Testis (tissue), 3 donors: ENCODE data around the gene PFKFB3. TPM values are rescaled to one million over a fixed set of nuclear protein-coding genes. Genes with fewer than 3 reads are reported as not detected.

Experiments used
- DNase-seq: peaks from one replicate; pipeline ENCODE4 v3.0.0-alpha.2; 2019
- H3K27ac ChIP-seq, 2 donors: fragments of 200-600 bp; sonication (generic); one replicate each; pipeline ENCODE4 v1.5.1; 2019
- H3K27me3 ChIP-seq: fragments of 200-600 bp; sonication (generic); one replicate; pipeline ENCODE4 v1.5.1; 2019
- H3K36me3 ChIP-seq: fragments of 200-600 bp; sonication (generic); one replicate; pipeline ENCODE4 v1.5.1; 2017; ENCODE audit warnings: low read depth; ENCODE audit errors: missing control alignments
- H3K4me1 ChIP-seq: fragments of 200-600 bp; sonication (generic); one replicate; pipeline ENCODE4 v1.5.1; 2019
- H3K4me3 ChIP-seq, 2 donors: fragments of 200-600 bp; sonication (generic); one replicate each; pipeline ENCODE4 v1.5.1; 2017 to 2019
- H3K9me3 ChIP-seq: fragments of 200-600 bp; sonication (generic); one replicate; pipeline ENCODE4 v1.5.1; 2017
- CTCF ChIP-seq, 3 experiments: fragments of 450-650 bp in 2 of 3; fragments of 200-600 bp in 1 of 3; sonication (generic) in 1 of 3; IDR thresholded peaks; one replicate each; pipeline ENCODE4 v1.5.1; 2016 to 2019; ENCODE audit warnings: antibody characterized with exemption in 3 of 3, mild to moderate bottlenecking in 2 of 3, moderate library complexity in 1 of 3
- POLR2A ChIP-seq: fragments of 450-650 bp; IDR thresholded peaks from one replicate; pipeline ENCODE4 v1.6.1; 2017; ENCODE audit warnings: antibody characterized with exemption, mild to moderate bottlenecking, moderate library complexity
- WGBS, 2 donors: methylation state at CpG; one replicate each; pipeline ENCODE4 v1.1.5; 2018; 5-methylcytosine and 5-hydroxymethylcytosine counted together
- intact Hi-C: fragments of 100-400 bp; cut with DNase I; formaldehyde crosslinking; loops from one replicate; pipeline ENCODE4 v1.15.1; 2023; ENCODE audit warnings: low total_unique reads
- polyA plus RNA-seq: library from polyadenylated mRNA; stranded (reverse); fragments of 350-450 nt; fragmentation: Illumina TruSeq; extraction: RNeasy Lipid Tissue Mini Kit (QIAGEN cat#74804); gene quantifications from one replicate; pipeline ENCODE4 v1.2.3, GENCODE V29; 2014; ENCODE audit warnings: low read depth, low replicate concordance; ENCODE audit not compliant: insufficient read depth
- total RNA-seq, 2 donors: library from RNA; depleted of rRNA; stranded (reverse); fragments of >200 nt; gene quantifications; one replicate each; pipeline ENCODE4 v1.2.3, GENCODE V29; 2016

Gene PFKFB3
- total and polyA plus RNA-seq, 3 donors from 2014 or later, result 31.7 to 65.3 (median 53.9) TPM

- Histone ChIP-seq H3K4me3 (no peak overlapping the region), H3K36me3 (no peaks in the 10 kb centered on the region), H3K27me3 (no peaks in the 10 kb centered on the region), H3K4me1 (peaks cover 28% of the 10 kb centered on the region), H3K27ac (peak overlapping the region; percentile 71 to 93), H3K9me3 (no peaks in the 10 kb centered on the region)
- intact Hi-C loops, result loop anchor here (5.0 kb wide), 1 partner anchor 40 kb away; the partner anchor contains the start of gene PFKFB3
- no peak for DNase-seq
- no peak for TF ChIP-seq POLR2A
- no peak for TF ChIP-seq CTCF (IDR thresholded peaks at IDR 0.05)
- 81 to 85% methylated on average over 3 of the region's 3 CpGs for WGBS, 2 donors
These were observed 40.8 kb upstream of the PFKFB3 start for GRCh38 chr10:6161921-6162320.

- peak; percentile 85 for DNase-seq
- 8 to 10% methylated on average over 12 of the region's 12 CpGs for WGBS, 2 donors
- H3K4me1 ChIP-seq, result peaks cover 35% of the 10 kb centered on the region
- TF ChIP-seq CTCF (IDR thresholded peaks at IDR 0.05), result no peak
- TF ChIP-seq POLR2A, result no peak
- peak overlapping the region; percentile 71 to 93 for H3K27ac ChIP-seq
- H3K27me3 ChIP-seq, result no peaks in the 10 kb centered on the region
- peak overlapping the region; percentile 82 to 95 for H3K4me3 ChIP-seq
- intact Hi-C loops, result loop anchor here (5.0 kb wide), 1 partner anchor 40 kb away; the partner anchor contains the start of gene PFKFB3
- H3K9me3 ChIP-seq, result no peaks in the 10 kb centered on the region
- H3K36me3 ChIP-seq, result no peaks in the 10 kb centered on the region
These were observed 40.0 kb upstream of the PFKFB3 start for GRCh38 chr10:6162589-6163356.

GRCh38 chr10:6163364-6164270, 39.1 kb upstream of the PFKFB3 start:
- Histone ChIP-seq H3K36me3 (no peaks in the 10 kb centered on the region), H3K9me3 (no peaks in the 10 kb centered on the region), H3K27me3 (no peaks in the 10 kb centered on the region), H3K27ac (peak overlapping the region; percentile 93 to 96), H3K4me1 (peaks cover 43% of the 10 kb centered on the region), H3K4me3 (peak overlapping the region; percentile 82 to 95)
- peak; percentile 2 for TF ChIP-seq POLR2A
- TF ChIP-seq CTCF (IDR thresholded peaks at IDR 0.05), result peak in 1 of 3 experiments; percentile 8
- WGBS, 2 donors, result 0% methylated on average over 23 to 87 of the region's 91 CpGs
- peak; percentile 91 for DNase-seq
- intact Hi-C loops, result loop anchor here (5.0 kb wide), 1 partner anchor 39 kb away; the partner anchor contains the start of gene PFKFB3

GRCh38 chr10:6164271-6165095, 38.2 kb upstream of the PFKFB3 start:
- H3K36me3 ChIP-seq, result no peaks in the 10 kb centered on the region
- H3K27me3 ChIP-seq, result no peaks in the 10 kb centered on the region
- DNase-seq, result peak; percentile 73
- intact Hi-C loops, result loop anchor here (5.0 kb wide), 1 partner anchor 38 kb away; the partner anchor contains the start of gene PFKFB3
- peaks cover 43% of the 10 kb centered on the region for H3K4me1 ChIP-seq
- H3K9me3 ChIP-seq, result no peaks in the 10 kb centered on the region
- peak overlapping the region; percentile 93 to 96 for H3K27ac ChIP-seq
- 5 to 7% methylated on average over 12 to 16 of the region's 16 CpGs for WGBS, 2 donors
- TF ChIP-seq CTCF (IDR thresholded peaks at IDR 0.05) (no peak), POLR2A (no peak)
- H3K4me3 ChIP-seq, result peak overlapping the region; percentile 82 to 95
